ENCODE data around the gene MAML2.

Gene MAML2

GRCh38 chr11:96143041-96143521, 199.9 kb downstream of the MAML2 start:
- no peaks in the 10 kb centered on the region for H3K27me3 ChIP-seq (ENCODE audit: insufficient read depth, poor library complexity, severe bottlenecking)
- H3K4me3 ChIP-seq (replicated peaks; ENCODE audit: insufficient read depth, low read length), result no peak overlapping the region
- no peak overlapping the region for H3K27ac ChIP-seq (replicated peaks)
- TF ChIP-seq REST (IDR thresholded peaks at IDR 0.05; ENCODE audit: insufficient replicate concordance, low read depth) (no peak), SPI1 (IDR thresholded peaks at IDR 0.05; ENCODE audit: borderline replicate concordance, low read depth) (no peak), GABPA (IDR thresholded peaks at IDR 0.05; ENCODE audit: low read depth) (no peak), CTCF (IDR thresholded peaks at IDR 0.05; ENCODE audit: insufficient read depth, low read length) (no peak), POLR2AphosphoS5 (IDR thresholded peaks at IDR 0.05; ENCODE audit: low read depth) (no peak)
- DNase-seq (ENCODE audit: low read depth in 1 of 2, low spot score in 1 of 2), result no peak

- H3K27ac ChIP-seq (replicated peaks), result no peak overlapping the region
- H3K27me3 ChIP-seq (ENCODE audit: insufficient read depth, poor library complexity, severe bottlenecking), result no peaks in the 10 kb centered on the region
- TF ChIP-seq SPI1 (IDR thresholded peaks at IDR 0.05; ENCODE audit: borderline replicate concordance, low read depth) (no peak), CTCF (IDR thresholded peaks at IDR 0.05; ENCODE audit: insufficient read depth, low read length) (no peak), POLR2AphosphoS5 (IDR thresholded peaks at IDR 0.05; ENCODE audit: low read depth) (no peak), GABPA (IDR thresholded peaks at IDR 0.05; ENCODE audit: low read depth) (no peak), REST (IDR thresholded peaks at IDR 0.05; ENCODE audit: insufficient replicate concordance, low read depth) (no peak)
- no peak overlapping the region for H3K4me3 ChIP-seq (replicated peaks; ENCODE audit: insufficient read depth, low read length)
- DNase-seq (ENCODE audit: low read depth in 1 of 2, low spot score in 1 of 2), result no peak
Measured at GRCh38 chr11:96141626-96142025, 201.4 kb downstream of the MAML2 start.

- no peak for TF ChIP-seq REST (IDR thresholded peaks at IDR 0.05; ENCODE audit: insufficient replicate concordance, low read depth)
- TF ChIP-seq POLR2AphosphoS5 (IDR thresholded peaks at IDR 0.05; ENCODE audit: low read depth), result no peak
- no peak for TF ChIP-seq SPI1 (IDR thresholded peaks at IDR 0.05; ENCODE audit: borderline replicate concordance, low read depth)
- TF ChIP-seq CTCF (IDR thresholded peaks at IDR 0.05; ENCODE audit: insufficient read depth, low read length), result no peak
- no peak for TF ChIP-seq GABPA (IDR thresholded peaks at IDR 0.05; ENCODE audit: low read depth)
- Histone ChIP-seq H3K27me3 (ENCODE audit: insufficient read depth, poor library complexity, severe bottlenecking) (no peaks in the 10 kb centered on the region), H3K27ac (replicated peaks) (no peak overlapping the region), H3K4me3 (replicated peaks; ENCODE audit: insufficient read depth, low read length) (no peak overlapping the region)
- DNase-seq (ENCODE audit: low read depth in 1 of 2, low spot score in 1 of 2), result no peak
Measured at GRCh38 chr11:96139691-96140090, 203.3 kb downstream of the MAML2 start.

Data from HL-60 (cell line).